K562 (cell line): ENCODE results near the gene ADTRP. TPM values are rescaled to one million over a fixed set of nuclear protein-coding genes. Genes with fewer than 3 reads are reported as not detected.
A peak's percentile ranks its signal among the peaks of the same experiment; 100 is the strongest.

Experiments used
- ATAC-seq: fragments of 200-7000 bp; cut with Tn5 transposase; 3 replicates; pipeline ENCODE4 v1.9.1; 2020; ENCODE audit warnings: moderate library complexity
- BruUV-seq: library from RNA; stranded (reverse); fragments of 400-500 nt; replicated peaks from 2 replicates; lab custom pipeline; 2021; lab: Mats Ljungman, UMichigan
- CTCF ChIA-PET: fragments of 300-600 bp; formaldehyde crosslinking; extraction: SDS; loops from one replicate; lab custom pipeline; 2021; ENCODE audit warnings: low intra/inter-chr PET ratio; lab: Yijun Ruan, JAX
- POLR2A ChIA-PET: fragments of 300-600, 350-650 bp; sonication (Branson Sonifier 250); formaldehyde crosslinking; extraction: SDS; loops from one replicate; lab custom pipeline; 2021; ENCODE audit warnings: antibody characterized with exemption, inconsistent platforms; lab: Yijun Ruan, JAX
- DNase-seq, 4 experiments: peaks; one replicate each; pipeline versions ENCODE4 v3.0.0 to v3.0.0-alpha.2; 2011 to 2018; ENCODE audit warnings: low spot score in 3 of 4, mixed read lengths in 3 of 4; ENCODE audit errors: extremely low read depth in 1 of 4
- FAIRE-seq: peaks from 2 replicates; lab custom pipeline; 2011; peaks lifted over from hg19 to GRCh38; lab: Jason Lieb, UNC
- H2AFZ ChIP-seq: 2 replicates; pipeline ENCODE4 v1.6.0; 2011; ENCODE audit warnings: low read depth, low read length, control low read depth, inconsistent platforms
- H3K27ac ChIP-seq: fragments of 200-600 bp; 3 replicates; pipeline ENCODE4 v1.8.0; 2011; ENCODE audit warnings: low read depth, mild to moderate bottlenecking, control low read depth, inconsistent platforms, low read length, moderate library complexity, mixed read lengths; ENCODE audit errors: extremely low read depth
- H3K27me3 ChIP-seq, 2 experiments: fragments of 300-600 bp in 1 of 2; 2 replicates in 1 of 2; 3 replicates in 1 of 2; pipeline versions ENCODE4 v1.6.0 to v1.8.0; 2011; ENCODE audit warnings: inconsistent platforms in 2 of 2, low read length in 2 of 2, mild to moderate bottlenecking in 1 of 2, mixed read lengths in 1 of 2, moderate library complexity in 1 of 2; ENCODE audit not compliant: control insufficient read depth in 2 of 2, insufficient read depth in 2 of 2
- H3K36me3 ChIP-seq: fragments of 300-600 bp; 3 replicates; pipeline ENCODE4 v1.8.0; 2011; ENCODE audit warnings: mild to moderate bottlenecking, low read length, inconsistent platforms; ENCODE audit not compliant: control insufficient read depth, insufficient read depth
- H3K4me1 ChIP-seq, 2 experiments: fragments of 200-600 bp in 1 of 2; replicated peaks in 1 of 2; 2 replicates in 1 of 2; 3 replicates in 1 of 2; pipeline versions ENCODE4 v1.5.1 to v1.8.0; 2011; ENCODE audit warnings: inconsistent platforms in 2 of 2, low read length in 2 of 2, mild to moderate bottlenecking in 1 of 2, mixed read lengths in 1 of 2, moderate library complexity in 1 of 2; ENCODE audit not compliant: control insufficient read depth in 2 of 2, insufficient read depth in 2 of 2
- H3K4me2 ChIP-seq: 2 replicates; pipeline ENCODE4 v1.6.1; 2011; ENCODE audit warnings: low read length, control low read depth, inconsistent platforms, mixed read lengths; ENCODE audit not compliant: insufficient read depth
- H3K4me3 ChIP-seq: fragments of 200-600 bp; sonication (generic), shearing (Covaris generic); 2 replicates; pipeline ENCODE4 v1.5.1; 2016; ENCODE audit warnings: control low read depth, inconsistent platforms
- H3K79me2 ChIP-seq: fragments of 200-600 bp; 3 replicates; pipeline ENCODE4 v1.8.0; 2011; ENCODE audit warnings: low read length, inconsistent platforms; ENCODE audit not compliant: control insufficient read depth, insufficient read depth
- H3K9ac ChIP-seq, 2 experiments: 2 replicates each; pipeline versions ENCODE4 v1.6.0 to v1.6.1; 2011; ENCODE audit warnings: low read depth in 2 of 2, low read length in 2 of 2, control low read depth in 1 of 2, inconsistent platforms in 1 of 2, mild to moderate bottlenecking in 1 of 2, mixed read lengths in 1 of 2; ENCODE audit not compliant: insufficient read depth in 1 of 2
- H3K9me1 ChIP-seq: one replicate; pipeline ENCODE4 v1.6.0; 2011; ENCODE audit warnings: inconsistent platforms, mild to moderate bottlenecking, low read length, moderate library complexity; ENCODE audit not compliant: control insufficient read depth, insufficient read depth
- H3K9me3 ChIP-seq: replicated peaks from 2 replicates; pipeline ENCODE4 v1.5.1; 2011; ENCODE audit warnings: low read depth, low read length, inconsistent platforms; ENCODE audit not compliant: control insufficient read depth, insufficient read depth
- H4K20me1 ChIP-seq: replicated peaks from 2 replicates; pipeline ENCODE4 v1.6.1; 2011; ENCODE audit warnings: low read length, inconsistent platforms, mixed read lengths; ENCODE audit not compliant: control insufficient read depth, insufficient read depth
- CHD1 ChIP-seq: fragments of 200-600 bp; sonication (generic); IDR thresholded peaks from one replicate; pipeline ENCODE4 v1.6.1; 2012; ENCODE audit warnings: mild to moderate bottlenecking, moderate library complexity, low read length, inconsistent platforms
- CREB1 ChIP-seq, 2 experiments: sonication (generic) in 1 of 2; formaldehyde crosslinking in 1 of 2; IDR thresholded peaks; 2 replicates each; pipeline versions ENCODE4 v1.6.1 to v1.8.0; 2012 to 2022; ENCODE audit warnings: inconsistent platforms in 1 of 2, mild to moderate bottlenecking in 1 of 2, missing genetic modification reagents in 1 of 2, moderate library complexity in 1 of 2
- ETV6 ChIP-seq, 3 experiments: fragments of 150-350 bp in 1 of 3; sonication (generic) in 1 of 3; formaldehyde crosslinking in 1 of 3; IDR thresholded peaks; 2 replicates each; pipeline versions ENCODE4 v1.6.1 to v1.8.0; 2014 to 2022; ENCODE audit warnings: borderline replicate concordance in 2 of 3, low read depth in 2 of 3, antibody characterized with exemption in 1 of 3, low read length in 1 of 3, mild to moderate bottlenecking in 1 of 3, missing genetic modification reagents in 1 of 3
- FOSL1 ChIP-seq: fragments of 200-800 bp; sonication (Bioruptor generic); conservative IDR thresholded peaks from 2 replicates; pipeline ENCODE4 v1.6.1; 2016; ENCODE audit warnings: missing genetic modification characterization, missing compliant biosample characterization
- GTF2A2 ChIP-seq: IDR thresholded peaks from 2 replicates; pipeline ENCODE4 v1.6.1; 2016; ENCODE audit warnings: mild to moderate bottlenecking, missing genetic modification characterization, missing compliant biosample characterization
- IRF2 ChIP-seq: sonication (generic); formaldehyde crosslinking; IDR thresholded peaks from 2 replicates; pipeline ENCODE4 v1.8.1; 2022; ENCODE audit warnings: mild to moderate bottlenecking, missing genetic modification reagents
- JUND ChIP-seq, 2 experiments: IDR thresholded peaks; 2 replicates in 1 of 2; 3 replicates in 1 of 2; pipeline ENCODE4 v1.6.1; 2011; ENCODE audit warnings: borderline replicate concordance in 2 of 2, low read depth in 2 of 2, low read length in 2 of 2, improper control_type of control experiment in 1 of 2, missing biosample characterization in 1 of 2, missing genetic modification characterization in 1 of 2, missing genetic modification reagents in 1 of 2
- NCOA1 ChIP-seq: fragments of 450-650 bp; IDR thresholded peaks from 2 replicates; pipeline ENCODE4 v1.6.1; 2016; ENCODE audit warnings: low read depth
- PCBP1 ChIP-seq: fragments of 200-400 bp; formaldehyde crosslinking; IDR thresholded peaks from 2 replicates; pipeline ENCODE4 v1.6.1; 2018; ENCODE audit warnings: mild to moderate bottlenecking, low read depth, low read length; ENCODE audit not compliant: poor library complexity, severe bottlenecking
- TARDBP ChIP-seq: fragments of 450-650 bp; IDR thresholded peaks from 2 replicates; pipeline ENCODE4 v1.6.1; 2016
- TCF7 ChIP-seq: sonication (generic); IDR thresholded peaks from 2 replicates; pipeline ENCODE4 v1.6.1; 2016; ENCODE audit warnings: antibody characterized with exemption, borderline replicate concordance
- TOE1 ChIP-seq, 2 experiments: fragments of 450-650 bp in 1 of 2; sonication (generic) in 1 of 2; formaldehyde crosslinking in 1 of 2; IDR thresholded peaks; 2 replicates each; pipeline versions ENCODE4 v1.7.1 to v1.8.0; 2016 to 2022; ENCODE audit warnings: borderline replicate concordance in 2 of 2, mild to moderate bottlenecking in 2 of 2, antibody characterized with exemption in 1 of 2, inconsistent platforms in 1 of 2, low read depth in 1 of 2, missing genetic modification reagents in 1 of 2, moderate library complexity in 1 of 2
- YBX1 ChIP-seq: fragments of 450-650 bp; IDR thresholded peaks from 2 replicates; pipeline ENCODE4 v1.7.1; 2016; ENCODE audit warnings: mild to moderate bottlenecking
- ZNF146 ChIP-seq: IDR thresholded peaks from one replicate; pipeline ENCODE4 v1.6.1; 2018; ENCODE audit warnings: missing compliant biosample characterization; ENCODE audit not compliant: unreplicated experiment
- ZNF511 ChIP-seq: sonication (generic); formaldehyde crosslinking; IDR thresholded peaks from 2 replicates; pipeline ENCODE4 v1.8.0; 2022; ENCODE audit warnings: mild to moderate bottlenecking, missing genetic modification reagents
- ZNF766 ChIP-seq: fragments of 200-800 bp; sonication (Bioruptor generic); conservative IDR thresholded peaks from 2 replicates; pipeline ENCODE4 v1.6.1; 2016; ENCODE audit warnings: missing genetic modification characterization, missing compliant biosample characterization
- WGBS: fragments of 100-300 bp; shearing (Covaris generic); methylation state at CpG from one replicate; pipeline ENCODE4 v1.1.6; 2016; ENCODE audit warnings: low coverage, mixed read lengths; ENCODE audit not compliant: insufficient coverage; ENCODE audit errors: missing lambda C conversion rate; 5-methylcytosine and 5-hydroxymethylcytosine counted together
- in situ Hi-C: fragments of 300-500 bp; cut with MboI; formaldehyde crosslinking; loops from 4 replicates; pipeline ENCODE4 v1.15.0; 2018; ENCODE audit warnings: inconsistent platforms, mixed read lengths
- intact Hi-C: fragments of 100-400 bp; cut with micrococcal nuclease; formaldehyde crosslinking; loops from 2 replicates; pipeline ENCODE4 v1.14.2; 2022
- polyA plus RNA-seq, 8 experiments: library from polyadenylated mRNA; depleted of rRNA in 4 of 8; stranded (reverse) in 5 of 8; unstranded in 3 of 8; fragments of >200 nt; fragmentation: Nextera tagmentation in 2 of 8; fragmentation: Illumina TruSeq in 1 of 8; extraction: Ambion mirVana in 2 of 8; extraction: Trizol in 1 of 8; gene quantifications; 2 replicates each; pipeline versions ENCODE4 v1.2.1 to v1.2.3, GENCODE V29; 2011 to 2014; ENCODE audit warnings: inconsistent platforms in 1 of 8, missing spikeins in 1 of 8
- total RNA-seq, 7 experiments: library from RNA; depleted of rRNA in 6 of 7; stranded (reverse); fragments of >200 nt in 6 of 7; fragmentation: Illumina TruSeq in 2 of 7; extraction: Trizol in 2 of 7; gene quantifications; 2 replicates each; pipeline versions ENCODE4 v1.2.1 to v1.2.3, GENCODE V29; 2011 to 2021; ENCODE audit warnings: low replicate concordance in 1 of 7

The ADTRP gene
- total and polyA plus RNA-seq, 9 of the 15 experiments (the other 6 are each of a cell fraction or from before 2014, with no cell fraction given): 7.4 to 24.0 (median 13.6) TPM

GRCh38 chr6:11702500-11703130 lies 76.0 kb downstream of the ADTRP start:
- peak in 3 of 4 experiments; percentile 23 to 36 (median 31) for DNase-seq
- Histone ChIP-seq H3K4me3 (no peak overlapping the region), H3K27me3 (no peaks in the 10 kb centered on the region), H3K4me1 (no peaks in the 10 kb centered on the region; a peak in 2 of 5 replicates), H3K9me1 (no peaks in the 10 kb centered on the region), H3K9me3 (no peaks in the 10 kb centered on the region), H4K20me1 (no peaks in the 10 kb centered on the region), H3K36me3 (no peaks in the 10 kb centered on the region), H3K79me2 (no peaks in the 10 kb centered on the region), H3K27ac (no peak overlapping the region), H3K4me2 (no peak overlapping the region), H2AFZ (peak overlapping the region; percentile 37), H3K9ac (peak overlapping the region in 1 of 2 experiments; percentile 39; a peak in 1 of 4 replicates)
- ChIA-PET CTCF (no interaction called here), POLR2A (interaction anchor here (1.2 to 1.3 kb wide), 2 partner anchors 12 to 16 kb away, joined by 4 to 5 read pairs; no protein-coding TSS in a partner anchor)
- intact Hi-C loops (loop anchor here (5.0 kb wide), 3 partner anchors 75 to 215 kb away; partner anchors contain the start of gene ADTRP), in situ Hi-C loops (no loop called here)
- TF ChIP-seq FOSL1 (peak; percentile 54), NCOA1 (no peak), YBX1 (no peak), ETV6 (IDR thresholded peaks at IDR 0.05; ENCODE audit: borderline replicate concordance in 1 of 2, low read depth in 2 of 2, low read length in 1 of 2) (no peak), ETV6 (CRISPR knock-in tag; IDR thresholded peaks at IDR 0.05; ENCODE audit: borderline replicate concordance) (no peak), CHD1 (no peak), TARDBP (no peak), CREB1 (IDR thresholded peaks at IDR 0.05) (no peak), CREB1 (CRISPR knock-in tag; IDR thresholded peaks at IDR 0.05) (no peak), ZNF146 (no peak), TCF7 (no peak), GTF2A2 (tag) (no peak), ZNF766 (CRISPR knock-in tag) (no peak), TOE1 (IDR thresholded peaks at IDR 0.05; ENCODE audit: borderline replicate concordance) (no peak), TOE1 (CRISPR knock-in tag; IDR thresholded peaks at IDR 0.05; ENCODE audit: borderline replicate concordance, low read depth) (no peak), JUND (IDR thresholded peaks at IDR 0.05; ENCODE audit: borderline replicate concordance, low read depth, low read length) (peak; percentile 6; the same call in 1 of the 2 replicates), JUND (tag; IDR thresholded peaks at IDR 0.05; ENCODE audit: borderline replicate concordance, low read depth, low read length) (no peak), IRF2 (CRISPR knock-in tag) (no peak), PCBP1 (no peak), ZNF511 (CRISPR knock-in tag) (no peak)
- BruUV-seq: no TSS peak
- 35% methylated on average over 5 of the region's 5 CpGs for WGBS
- ATAC-seq: peak; percentile 55
- no peak for FAIRE-seq
